GM23248 (cell line): ENCODE measurements around the gene ANKRD63.

Experiments used
- EZH2 ChIP-seq: fragments of 200-600 bp; sonication (generic); IDR thresholded peaks from 2 replicates; pipeline ENCODE4 v1.6.1; 2018; ENCODE audit warnings: antibody characterized with exemption, mild to moderate bottlenecking; ENCODE audit not compliant: insufficient read depth, poor library complexity, severe bottlenecking
- EZH2phosphoT487 ChIP-seq: fragments of 200-600 bp; sonication (generic); IDR thresholded peaks from 2 replicates; pipeline ENCODE4 v1.6.1; 2018; ENCODE audit warnings: antibody characterized with exemption, moderate library complexity, mild to moderate bottlenecking, low read depth; ENCODE audit not compliant: insufficient read depth

DNA sequence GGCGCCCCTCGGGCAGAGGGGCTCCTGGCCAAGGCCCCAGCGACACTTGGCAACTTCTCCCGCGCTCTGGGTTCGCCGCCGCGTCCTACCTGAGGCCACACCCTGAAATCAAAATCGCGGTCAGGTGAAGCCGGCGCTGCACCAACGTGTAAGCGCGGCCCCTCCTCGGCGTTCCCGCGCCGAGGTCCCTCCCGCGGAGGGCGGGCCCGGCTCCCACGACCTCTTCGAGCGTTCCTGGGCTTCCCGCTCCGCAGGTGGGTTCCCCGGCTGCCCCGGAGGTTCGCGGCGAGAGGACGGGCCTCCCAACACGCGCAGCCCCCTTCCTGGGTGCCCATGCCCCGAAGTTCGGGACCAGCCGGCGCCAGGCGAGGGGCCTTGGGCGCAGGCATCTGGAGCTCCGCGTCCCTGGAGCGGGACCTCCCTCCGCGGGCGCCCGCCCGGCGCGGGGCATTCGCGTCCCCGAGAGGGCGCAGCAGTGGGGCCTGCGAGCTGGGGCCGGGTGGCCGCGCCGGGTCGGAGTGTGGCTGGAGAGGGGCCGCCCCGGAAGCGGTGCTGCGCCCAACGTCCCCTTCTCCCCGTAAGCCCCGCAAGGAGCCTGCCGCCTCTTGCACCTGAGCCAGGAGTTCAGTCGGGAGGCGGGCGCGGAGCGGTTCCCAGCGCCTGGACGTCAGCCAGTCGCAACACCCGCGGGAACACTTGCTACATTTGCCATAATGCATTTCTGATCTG is 30.3 kb downstream of the ANKRD63 start:
- 0 out of 2 replicates have a peak, but pooled peaks have one; percentile 37 for TF ChIP-seq EZH2phosphoT487
- TF ChIP-seq EZH2: peak; percentile 95
